Activated naive CD4-positive, alpha-beta T cell treated with anti-CD3 and anti-CD28 coated beads, Interleukin-2, amount 50 U/mL, for 16 hours (primary cell): ENCODE results near the gene C15orf61.

ENCODE experiments used
- DNase-seq: peaks from one replicate; pipeline ENCODE4 v3.0.0-alpha.2; 2020

Gene C15orf61

DNA sequence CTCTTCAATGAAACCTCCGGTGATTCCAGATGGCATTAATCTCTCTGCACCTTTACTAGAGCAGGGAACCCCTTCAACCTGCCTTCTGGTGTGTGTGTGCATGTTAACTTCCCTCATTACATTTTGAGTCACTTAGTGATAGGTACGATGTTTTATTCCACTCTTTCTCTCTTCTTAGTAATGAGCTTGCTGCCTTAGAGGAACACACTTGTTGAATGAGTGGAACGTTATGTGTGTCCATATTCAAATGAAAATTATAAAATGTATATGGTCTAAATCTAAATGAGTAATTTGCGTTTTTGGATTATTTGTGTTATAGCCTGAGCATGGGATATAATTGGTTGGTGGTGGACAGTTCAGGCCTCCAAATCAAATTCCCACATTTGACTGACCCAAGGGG, 33.6 kb downstream of the C15orf61 start:
- DNase-seq = no peak

DNA sequence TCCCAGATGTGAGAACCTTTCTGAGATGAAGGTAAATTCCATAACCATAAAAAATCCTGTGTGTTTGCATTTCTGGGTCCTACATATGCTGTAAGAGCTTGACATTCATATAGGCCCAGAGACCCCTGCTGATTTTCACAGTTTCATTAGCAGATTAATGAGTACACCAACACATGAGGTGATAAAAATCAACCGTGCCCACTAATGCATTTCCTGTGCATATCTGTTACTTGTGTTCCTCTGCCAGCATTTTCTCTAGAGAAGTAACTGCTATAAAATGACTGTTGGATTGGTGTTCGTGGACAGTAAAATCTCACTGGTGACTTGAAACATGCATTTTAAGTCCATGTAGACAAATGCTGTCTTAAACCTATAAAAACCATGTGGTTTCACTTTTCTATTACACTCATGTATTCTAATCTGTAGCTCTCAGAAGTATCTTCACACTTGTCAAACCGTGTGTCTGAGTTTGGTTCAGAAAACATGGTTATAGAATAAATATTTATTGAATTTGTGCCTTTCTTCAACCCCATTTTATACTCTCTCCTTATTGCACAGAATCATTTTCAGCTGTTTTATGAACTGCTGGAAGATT, 36.1 kb downstream of the C15orf61 start:
- no peak for DNase-seq

DNA sequence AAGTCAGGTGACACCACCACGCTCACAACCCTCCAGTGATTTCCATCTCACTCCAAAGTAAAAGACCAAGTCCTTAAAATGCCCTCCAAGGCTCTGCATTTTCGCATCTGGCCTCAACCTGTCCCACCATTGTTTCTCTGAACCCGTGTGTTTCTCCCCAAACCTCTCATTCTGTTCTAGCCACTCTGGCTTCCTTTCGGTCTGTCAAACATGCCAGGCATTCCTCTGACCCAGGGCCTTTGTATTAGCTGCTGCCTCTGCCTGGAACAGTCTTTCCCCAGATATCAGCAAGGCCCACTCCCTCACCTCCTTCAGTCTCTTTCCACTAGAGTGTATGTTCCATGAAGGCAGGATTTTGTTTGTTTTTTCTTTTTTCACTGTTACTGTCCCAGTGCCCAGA, 37.6 kb downstream of the C15orf61 start:
- no peak for DNase-seq

DNA sequence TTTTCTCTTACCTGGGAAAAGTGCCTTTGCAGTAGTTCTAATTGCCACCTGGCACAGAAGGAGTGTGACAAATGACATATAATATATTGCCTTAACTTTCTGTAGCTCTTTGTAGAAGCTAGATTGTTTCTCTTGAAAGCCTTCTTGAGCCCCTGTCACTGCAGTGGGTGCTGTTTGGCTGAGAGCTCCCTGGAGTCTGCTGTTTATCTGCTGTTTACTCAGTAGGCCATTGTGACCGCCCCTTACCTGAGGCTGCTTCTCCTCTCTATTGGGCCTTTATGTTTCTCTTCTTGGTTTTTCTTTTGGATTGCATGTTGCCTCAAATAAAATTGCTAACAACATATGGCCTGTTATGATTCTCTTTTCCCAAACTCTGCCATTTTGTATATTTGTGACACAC, 38.2 kb downstream of the C15orf61 start:
- no peak for DNase-seq

DNA sequence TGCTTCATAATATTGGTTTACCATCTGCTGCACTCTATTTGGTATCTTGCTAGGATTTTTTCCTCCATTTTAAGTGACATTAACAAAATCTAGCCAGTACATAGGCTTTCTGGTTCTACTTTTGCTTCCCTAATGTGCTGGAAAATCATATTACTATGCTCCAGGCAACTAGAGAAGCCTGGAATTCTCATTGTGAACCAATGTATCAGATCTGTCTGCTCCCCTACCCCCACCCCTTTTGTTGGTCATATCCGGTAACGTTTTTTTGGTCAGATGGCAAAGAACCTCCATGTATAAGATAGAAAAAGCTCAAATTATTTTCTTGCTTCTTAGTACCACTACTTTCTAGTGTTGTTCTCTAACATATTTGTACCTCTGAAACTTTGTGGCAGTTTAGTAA, 38.6 kb downstream of the C15orf61 start:
- DNase-seq = no peak

DNA sequence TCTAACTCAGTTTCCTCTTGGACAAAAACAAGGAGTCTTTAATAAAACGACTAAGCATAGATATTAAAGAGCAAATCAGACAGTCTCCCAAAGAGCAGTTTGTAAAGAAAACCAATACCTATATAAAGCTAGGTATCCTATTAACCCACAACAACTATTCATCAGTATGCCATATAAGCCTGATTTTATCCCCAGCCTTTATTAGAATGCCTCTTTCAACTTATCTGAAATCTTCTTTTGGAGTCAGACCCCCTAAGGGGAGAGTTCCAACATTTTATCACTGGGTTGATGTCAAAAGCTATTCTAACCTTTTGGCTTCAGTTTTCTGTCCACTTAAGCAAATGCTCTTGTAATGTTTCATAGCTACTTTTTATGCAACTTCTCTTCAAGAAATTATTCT, 39.4 kb downstream of the C15orf61 start:
- DNase-seq = no peak

DNA sequence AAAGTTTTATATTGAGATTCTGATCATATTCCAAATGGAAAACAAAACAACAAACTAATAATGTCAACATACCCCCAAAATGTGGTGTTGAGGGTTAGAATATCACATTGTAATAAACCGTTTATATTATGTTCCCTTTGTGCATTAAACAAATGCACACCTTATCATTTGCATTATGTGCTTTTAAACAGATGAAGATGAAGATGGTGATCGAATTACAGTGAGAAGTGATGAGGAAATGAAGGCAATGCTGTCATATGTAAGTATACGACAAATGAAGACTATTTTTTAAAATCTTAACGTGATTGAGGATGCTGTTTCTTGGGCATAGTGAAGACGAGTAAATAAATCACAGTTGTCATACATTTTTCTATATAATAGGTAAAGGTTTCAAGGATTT, 42.2 kb downstream of the C15orf61 start:
- no peak for DNase-seq

DNA sequence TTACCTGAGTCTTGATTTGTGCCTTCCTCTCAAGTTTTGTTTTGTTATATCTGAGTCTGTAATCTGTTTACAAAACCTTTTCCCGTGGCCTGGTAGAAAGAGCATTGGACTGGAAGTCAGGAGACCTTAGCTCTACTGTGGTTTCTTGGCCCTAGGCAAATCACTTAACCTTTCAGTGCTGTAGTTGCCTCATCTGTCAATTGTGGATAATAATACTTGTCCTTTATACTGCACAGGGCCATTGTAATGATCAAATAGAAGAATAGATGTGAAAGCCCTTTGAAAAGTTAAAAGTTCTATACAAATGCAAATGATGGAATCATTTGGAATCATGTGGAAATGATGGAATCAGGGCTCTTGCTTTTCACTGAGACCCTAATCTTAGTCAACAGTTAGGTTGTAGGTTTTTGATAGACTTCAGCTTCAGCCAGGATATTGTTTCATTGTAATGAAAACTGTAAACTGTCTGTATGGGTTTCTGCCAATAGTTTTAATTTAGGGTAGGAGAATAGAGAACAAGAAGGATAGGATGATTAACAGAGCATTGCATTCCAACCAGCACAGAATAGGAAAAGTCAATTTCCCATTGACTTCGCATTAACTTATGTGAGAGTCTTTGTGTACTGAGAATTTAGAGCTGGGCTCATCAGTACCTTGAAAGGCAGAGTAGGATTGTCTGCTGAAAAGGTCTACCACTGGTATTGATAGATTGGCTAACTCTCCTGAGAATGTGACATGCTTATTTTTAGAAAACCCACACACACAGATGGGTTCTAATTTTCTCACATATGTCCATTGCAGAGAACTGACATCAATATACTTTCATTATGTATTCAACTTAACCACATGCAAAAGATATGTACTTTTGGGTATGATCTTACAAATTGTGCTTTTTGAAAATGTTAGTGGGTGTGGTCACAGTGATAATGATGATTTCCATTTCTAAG, 43.4 kb downstream of the C15orf61 start:
- DNase-seq = no peak

DNA sequence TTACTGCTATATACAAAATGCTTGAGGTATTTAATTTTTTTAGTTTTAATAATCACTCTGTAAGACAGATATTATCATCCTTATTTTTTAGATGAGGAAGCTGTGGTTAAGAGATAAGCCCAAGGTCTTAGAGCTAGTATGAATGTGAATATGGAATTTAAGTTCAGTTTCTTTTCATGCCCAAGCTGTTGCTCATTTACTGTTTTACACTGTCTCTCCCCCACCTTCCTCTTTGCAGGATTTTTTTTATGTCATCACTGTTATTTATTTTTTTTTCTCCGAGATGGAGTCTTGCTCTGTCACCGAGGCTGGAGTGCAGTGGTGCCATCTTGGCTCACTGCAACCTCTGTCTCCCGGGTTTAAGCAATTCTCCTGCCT, 44.0 kb downstream of the C15orf61 start:
- DNase-seq = no peak

DNA sequence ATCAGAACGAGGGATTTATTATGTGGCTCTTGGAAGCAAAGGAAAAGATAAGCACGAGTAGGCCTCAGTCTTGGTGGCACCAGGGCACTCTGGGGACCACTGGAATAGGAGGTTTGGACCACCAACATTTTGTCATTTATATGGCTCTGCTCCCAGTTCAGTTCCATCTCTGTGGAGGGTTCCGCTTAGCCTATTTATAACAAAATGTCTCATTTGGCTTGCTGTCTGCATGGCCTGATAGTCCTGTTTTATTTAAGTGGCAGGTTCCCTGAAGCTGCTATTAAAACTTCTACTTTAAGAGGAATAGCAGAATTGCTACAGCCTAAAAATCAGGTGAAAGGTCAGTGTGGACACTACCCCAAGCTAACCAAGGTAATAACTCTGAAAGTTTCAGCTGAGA, 48.7 kb downstream of the C15orf61 start:
- no peak for DNase-seq

DNA sequence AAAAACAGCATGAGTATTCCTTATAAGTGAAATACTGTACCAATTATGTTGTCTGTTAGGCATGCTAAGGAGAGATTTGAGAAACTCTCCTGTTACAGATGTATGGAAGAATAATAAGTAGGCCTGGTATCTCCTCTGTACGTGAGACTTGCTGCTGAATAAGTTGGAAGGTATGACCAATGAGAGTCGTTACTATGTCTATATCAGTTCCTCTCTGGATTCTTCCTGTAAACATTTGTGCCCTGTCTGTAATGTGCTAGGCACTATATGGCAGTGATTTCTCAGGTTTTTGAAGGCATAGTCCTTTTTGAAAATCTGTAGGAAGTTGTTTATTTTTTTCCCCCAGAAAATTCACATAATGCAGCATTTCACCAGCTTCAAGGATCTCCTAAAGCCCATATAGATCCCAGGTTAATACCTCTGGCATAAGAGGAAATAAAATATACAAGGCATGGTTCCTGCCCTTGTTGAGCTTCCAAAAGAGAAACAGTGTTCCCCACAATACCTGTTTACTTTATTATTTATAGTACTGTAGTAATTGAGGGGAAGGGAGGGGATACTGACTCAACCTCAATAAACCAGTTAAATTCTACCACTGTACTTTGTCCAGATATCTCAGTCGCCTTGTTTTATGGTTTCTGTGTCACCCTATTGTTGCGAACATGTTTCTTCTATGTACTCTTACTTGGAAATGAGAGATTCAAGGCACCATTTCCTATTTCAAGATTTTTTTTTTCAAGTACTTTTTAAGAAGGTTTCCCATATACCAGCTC, 50.1 kb downstream of the C15orf61 start:
- no peak for DNase-seq

DNA sequence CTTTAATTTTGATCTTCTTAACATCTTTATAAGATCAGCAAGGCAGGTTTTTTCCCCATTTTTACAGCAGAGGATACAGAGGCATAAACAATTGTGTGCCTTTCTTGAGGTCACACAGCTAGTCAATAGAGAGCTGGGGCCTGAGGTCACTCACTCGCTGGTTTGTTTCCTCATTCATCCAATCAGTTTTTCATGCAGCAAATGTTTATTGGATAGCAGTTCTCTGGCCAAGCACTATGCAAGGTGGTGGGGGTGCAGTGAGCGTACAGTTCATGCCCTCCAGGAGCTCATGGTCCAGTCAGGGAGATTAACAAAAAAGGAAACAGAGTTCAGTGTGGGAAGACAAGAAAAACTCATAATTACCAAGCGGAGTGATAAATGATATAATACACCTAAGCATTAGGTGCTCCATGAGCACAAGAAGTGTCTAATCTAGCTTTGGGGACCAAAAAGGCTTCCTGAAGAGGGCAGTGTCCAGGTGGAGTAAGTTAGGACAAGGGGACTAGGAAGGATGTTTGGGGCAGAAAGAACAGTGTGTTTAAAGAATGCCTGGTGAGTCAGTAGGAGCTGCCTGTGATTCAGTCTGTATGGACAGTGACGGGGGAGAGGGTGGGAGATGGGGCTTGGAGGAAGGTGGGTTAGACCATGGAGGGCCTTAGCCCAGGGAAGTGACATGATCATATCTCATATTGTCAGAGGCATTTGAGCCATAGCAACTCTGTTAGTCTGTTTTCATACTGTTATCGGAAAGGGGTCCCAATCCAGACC, 50.9 kb downstream of the C15orf61 start:
- DNase-seq = no peak

DNA sequence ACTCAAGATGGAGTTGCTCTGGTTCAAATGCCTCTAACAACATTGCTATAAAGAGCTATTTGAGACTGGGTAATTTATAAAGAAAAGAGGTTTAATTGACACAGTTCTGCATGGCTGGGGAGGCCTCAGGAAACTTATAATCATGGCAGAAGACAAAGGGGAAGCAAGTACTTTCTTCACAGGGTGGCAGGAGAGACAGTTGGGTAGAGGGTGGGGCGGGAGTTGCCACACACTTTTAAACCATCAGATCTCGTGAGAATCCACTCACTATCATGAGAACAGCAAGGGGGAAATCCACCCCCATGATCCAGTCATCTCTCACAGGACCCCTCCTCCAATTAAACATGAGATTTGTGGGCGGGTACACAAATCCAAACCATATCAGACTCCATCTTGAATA, 52.3 kb downstream of the C15orf61 start:
- DNase-seq = no peak

DNA sequence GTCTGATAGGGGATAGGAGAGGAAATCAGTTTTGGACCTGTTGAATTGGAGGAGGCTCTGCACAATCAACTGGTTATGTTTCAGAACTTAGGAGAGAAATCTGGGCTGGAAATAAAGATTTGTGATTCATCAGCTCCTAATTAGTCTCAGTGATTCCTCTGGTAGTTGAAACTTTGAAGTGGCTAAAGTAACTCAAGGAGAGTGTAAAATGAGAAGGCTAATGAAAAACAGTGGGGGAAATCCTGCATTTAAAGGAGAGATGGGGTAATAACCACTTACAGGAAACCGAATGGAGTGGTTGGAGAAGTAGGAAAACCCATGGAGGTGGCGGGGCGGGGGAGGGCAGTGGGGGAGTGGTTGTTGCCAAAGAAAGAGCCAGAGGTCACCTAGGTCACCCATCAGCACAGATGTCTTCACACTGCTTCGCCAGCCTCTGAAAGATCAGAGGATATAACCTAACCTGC, 54.1 kb downstream of the C15orf61 start:
- DNase-seq = no peak

DNA sequence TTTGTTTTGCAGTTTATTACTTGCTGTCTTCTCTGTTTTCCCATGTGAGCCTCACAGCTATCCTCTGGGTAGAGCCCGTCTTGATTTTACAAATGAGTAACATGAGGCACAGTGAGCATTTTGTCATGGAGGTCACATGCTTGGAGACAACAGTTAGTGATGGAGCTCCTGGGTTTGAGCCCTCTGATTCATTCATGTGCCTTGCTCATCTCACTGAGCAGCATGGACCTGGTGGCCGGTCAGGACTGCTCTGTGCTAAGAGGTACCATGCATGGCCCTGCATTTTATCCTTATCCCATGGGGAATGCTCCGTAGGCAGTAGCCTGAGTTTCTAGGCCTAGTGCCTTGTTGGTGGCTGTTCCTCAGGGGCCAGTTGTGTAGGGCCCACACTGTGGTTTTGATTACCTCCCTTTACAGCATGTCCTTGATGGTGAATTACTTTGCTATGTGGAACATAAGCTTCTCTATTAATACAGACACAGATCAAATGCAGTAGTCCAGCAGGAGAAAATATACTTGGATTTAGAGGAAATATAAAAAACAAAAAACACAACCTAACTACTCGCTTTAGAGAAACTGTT, 57.2 kb downstream of the C15orf61 start:
- no peak for DNase-seq

DNA sequence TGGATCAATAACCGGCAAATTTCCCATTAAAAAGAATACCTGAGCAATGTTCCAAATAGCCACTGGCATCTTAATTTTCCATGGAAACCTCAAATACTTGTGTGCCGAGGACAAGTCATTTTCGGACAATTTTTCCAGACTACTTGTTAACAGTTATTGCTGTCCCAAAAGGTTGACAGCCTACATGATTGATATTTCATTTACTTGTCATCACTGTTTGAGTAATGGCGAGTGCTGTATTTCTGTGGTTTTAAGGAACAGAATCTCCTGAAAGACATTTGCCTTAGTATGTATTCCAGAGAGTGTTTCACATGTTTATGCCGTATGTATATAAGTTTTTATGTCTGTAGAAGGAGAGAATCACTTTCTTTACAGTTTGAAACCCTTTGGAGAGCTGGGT, 58.2 kb downstream of the C15orf61 start:
- no peak for DNase-seq
